SU-DHL-6 (cell line): ENCODE measurements around the gene UHRF2.

Source experiments
- H2AFZ ChIP-seq: fragments of 200-600 bp; sonication (generic); 2 replicates; pipeline ENCODE4 v1.6.1; 2014; ENCODE audit warnings: low read depth, mild to moderate bottlenecking, moderate library complexity, mixed read lengths, antibody characterized with exemption, low read length; ENCODE audit not compliant: severe bottlenecking
- H3F3A ChIP-seq: fragments of 200-600 bp; shearing (Covaris generic); 2 replicates; pipeline ENCODE4 v1.6.0; 2016; ENCODE audit warnings: antibody characterized with exemption, mild to moderate bottlenecking; ENCODE audit not compliant: insufficient read depth
- H3K27ac ChIP-seq: fragments of 200-600 bp; sonication (generic); 2 replicates; pipeline ENCODE4 v1.5.1; 2016; ENCODE audit warnings: low read depth, mild to moderate bottlenecking, low read length, moderate library complexity, mixed read lengths
- H3K27me3 ChIP-seq: fragments of 200-600 bp; sonication (generic), shearing (Covaris generic); 2 replicates; pipeline ENCODE4 v1.6.0; 2014; ENCODE audit warnings: mild to moderate bottlenecking, low read length
- H3K36me3 ChIP-seq: fragments of 200-600 bp; sonication (generic); 2 replicates; pipeline ENCODE4 v1.6.1; 2014; ENCODE audit warnings: mild to moderate bottlenecking, low read length, mixed read lengths
- H3K4me2 ChIP-seq: fragments of 300-600, 200-600 bp; shearing (Covaris generic), sonication (generic); 2 replicates; pipeline ENCODE4 v1.6.0; 2014; ENCODE audit warnings: low read length, low read depth, mild to moderate bottlenecking; ENCODE audit not compliant: poor library complexity, severe bottlenecking
- H3K4me3 ChIP-seq: fragments of 200-600 bp; sonication (generic); 2 replicates; pipeline ENCODE4 v1.5.1; 2014; ENCODE audit warnings: antibody characterized with exemption, low read length, mild to moderate bottlenecking, mixed read lengths; ENCODE audit not compliant: insufficient read depth, poor library complexity, severe bottlenecking
- H3K79me2 ChIP-seq: fragments of 200-600 bp; sonication (generic); 2 replicates; pipeline ENCODE4 v1.6.1; 2014; ENCODE audit warnings: mild to moderate bottlenecking, low read length, moderate library complexity; ENCODE audit not compliant: insufficient read depth
- H3K9ac ChIP-seq: fragments of 200-600 bp; sonication (generic); 2 replicates; pipeline ENCODE4 v1.7.0; 2014; ENCODE audit warnings: mild to moderate bottlenecking, low read length
- H3K9me2 ChIP-seq: fragments of 200-600 bp; sonication (generic); replicated peaks from 2 replicates; pipeline ENCODE4 v1.6.1; 2014; ENCODE audit warnings: low read length; ENCODE audit not compliant: insufficient read depth
- H3K9me3 ChIP-seq: fragments of 200-600 bp; sonication (generic); 2 replicates; pipeline ENCODE4 v1.6.1; 2014; ENCODE audit warnings: low read length, mixed read lengths; ENCODE audit not compliant: insufficient read depth
- H4K20me1 ChIP-seq: fragments of 200-600 bp; sonication (generic); 2 replicates; pipeline ENCODE4 v1.6.1; 2014; ENCODE audit warnings: low read depth, mild to moderate bottlenecking, antibody characterized with exemption, low read length, moderate library complexity, mixed read lengths
- CTCF ChIP-seq: fragments of 200-600 bp; sonication (generic); IDR thresholded peaks from one replicate; pipeline ENCODE4 v1.5.1; 2017; ENCODE audit warnings: antibody characterized with exemption, mild to moderate bottlenecking, low read length, moderate library complexity; ENCODE audit not compliant: insufficient read depth, poor library complexity, severe bottlenecking
- EZH2phosphoT487 ChIP-seq: fragments of 200-600 bp; sonication (generic), shearing (Covaris generic); conservative IDR thresholded peaks from 2 replicates; pipeline ENCODE4 v1.6.1; 2018; ENCODE audit warnings: mild to moderate bottlenecking, antibody characterized with exemption, low read length, moderate library complexity, mixed read lengths

Gene UHRF2

GRCh38 chr9:6467006-6467625 is 54.1 kb downstream of the UHRF2 start:
- Histone ChIP-seq H2AFZ (no peak overlapping the region), H3K27me3 (no peaks in the 10 kb centered on the region), H3K9ac (no peak overlapping the region), H3K9me3 (no peaks in the 10 kb centered on the region), H3K9me2 (no peaks in the 10 kb centered on the region), H4K20me1 (peaks cover 5% of the 10 kb centered on the region; the same call in 1 of the 2 replicates), H3K4me3 (no peak overlapping the region), H3K36me3 (peaks cover 25% of the 10 kb centered on the region), H3K79me2 (peaks cover 42% of the 10 kb centered on the region), H3F3A (0 out of 2 replicates have a peak, but pooled peaks cover 4% of the 10 kb centered on the region), H3K4me2 (no peak overlapping the region), H3K27ac (no peak overlapping the region)
- no peak for TF ChIP-seq CTCF
- no peak for TF ChIP-seq EZH2phosphoT487

DNA sequence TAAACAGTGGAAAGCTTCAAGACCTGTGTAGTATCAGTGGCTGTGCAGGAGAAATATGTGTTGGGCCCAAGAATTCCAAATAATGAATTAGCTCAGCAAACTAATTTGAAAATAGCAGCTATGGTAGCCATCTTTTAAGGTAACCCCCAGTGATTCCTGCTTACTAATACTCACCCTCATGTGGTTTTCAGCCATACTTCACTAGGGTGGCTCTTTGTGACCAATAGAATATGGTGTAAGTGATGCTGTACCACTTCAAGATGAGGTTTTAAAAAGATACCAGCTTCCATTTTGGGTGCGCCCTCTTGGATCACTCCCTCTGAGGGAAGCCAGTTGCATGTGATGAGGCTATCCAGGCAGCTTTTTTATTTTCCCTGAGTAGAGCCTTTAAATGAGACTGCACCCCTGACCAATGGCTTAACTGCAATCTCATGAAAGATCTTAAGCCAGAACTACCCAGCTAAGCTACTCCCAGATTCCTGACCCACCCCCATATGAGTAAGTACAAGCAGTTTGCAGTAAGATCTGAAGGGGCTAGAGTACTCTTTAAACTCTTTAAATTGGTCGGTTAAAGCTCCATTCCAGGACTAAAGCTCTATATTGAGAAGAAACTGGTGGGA is 58.3 kb downstream of the UHRF2 start:
- Histone ChIP-seq H3K9ac (no peak overlapping the region), H2AFZ (no peak overlapping the region), H3K9me2 (no peaks in the 10 kb centered on the region), H3K27me3 (no peaks in the 10 kb centered on the region), H4K20me1 (no peaks in the 10 kb centered on the region), H3K4me2 (no peak overlapping the region), H3K27ac (no peak overlapping the region), H3F3A (0 out of 2 replicates have a peak, but pooled peaks cover 4% of the 10 kb centered on the region), H3K79me2 (peaks cover 28% of the 10 kb centered on the region; the same call in 1 of the 2 replicates), H3K9me3 (no peaks in the 10 kb centered on the region), H3K4me3 (no peak overlapping the region), H3K36me3 (peaks cover 21% of the 10 kb centered on the region)
- TF ChIP-seq CTCF = no peak
- no peak for TF ChIP-seq EZH2phosphoT487

DNA sequence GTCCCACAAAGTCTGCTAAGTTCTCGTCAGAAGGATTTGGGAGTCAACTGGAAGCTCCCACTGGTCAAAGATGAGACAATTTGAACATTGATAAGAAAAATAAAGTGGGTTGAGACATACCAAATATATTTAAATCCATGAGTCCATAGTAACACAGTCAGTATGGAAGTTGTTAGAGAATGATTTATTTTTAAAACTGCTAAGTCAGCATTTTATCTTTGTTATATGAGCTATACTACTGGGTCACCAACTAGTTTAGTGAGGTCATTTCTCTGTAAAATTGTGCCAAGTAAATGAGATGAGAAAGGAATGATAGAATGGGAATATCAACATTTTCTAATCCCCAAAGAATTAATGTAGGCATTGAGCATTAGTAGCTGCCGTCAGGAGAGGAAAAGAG is 60.2 kb downstream of the UHRF2 start:
- 0 out of 2 replicates have a peak, but pooled peaks cover 4% of the 10 kb centered on the region for H3F3A ChIP-seq
- no peak overlapping the region for H3K9ac ChIP-seq
- peaks cover 28% of the 10 kb centered on the region; the same call in 1 of the 2 replicates for H3K79me2 ChIP-seq
- H3K27me3 ChIP-seq = no peaks in the 10 kb centered on the region
- H2AFZ ChIP-seq = no peak overlapping the region
- TF ChIP-seq EZH2phosphoT487 (no peak), CTCF (no peak)
- H3K4me3 ChIP-seq = no peak overlapping the region
- no peaks in the 10 kb centered on the region for H3K9me3 ChIP-seq
- no peak overlapping the region for H3K4me2 ChIP-seq
- H3K9me2 ChIP-seq = no peaks in the 10 kb centered on the region
- peaks cover 18% of the 10 kb centered on the region; the same call in 1 of the 2 replicates for H3K36me3 ChIP-seq
- H3K27ac ChIP-seq = no peak overlapping the region
- no peaks in the 10 kb centered on the region for H4K20me1 ChIP-seq
